Omental fat pad (tissue), 4 donors: ENCODE data around the gene SLC38A10. TPM values are rescaled to one million over a fixed set of nuclear protein-coding genes. Genes with fewer than 3 reads are reported as not detected.

ENCODE experiments used
- ATAC-seq: fragments of 150-250 bp; one replicate; pipeline ENCODE4 v1.9.1; 2016; ENCODE audit warnings: mild to moderate bottlenecking, moderate library complexity; ENCODE audit not compliant: low FRiP score
- DNase-seq: peaks from one replicate; pipeline ENCODE4 v3.0.0-alpha.2; 2019; ENCODE audit warnings: low spot score
- CTCF ChIP-seq, 3 donors: fragments of 450-650 bp; IDR thresholded peaks; one replicate each; pipeline ENCODE4 v1.5.1; 2016 to 2017; ENCODE audit warnings: antibody characterized with exemption in 3 of 3, mild to moderate bottlenecking in 3 of 3, moderate library complexity in 2 of 3
- total RNA-seq, 4 donors: library from RNA; depleted of rRNA; stranded (reverse); fragments of >200 nt; gene quantifications; one replicate each; pipeline ENCODE4 v1.1.0, GENCODE V29; 2016

The SLC38A10 gene
- total RNA-seq, 4 donors from 2014 or later, result 61.2 to 126 (median 75.6) TPM

GRCh38 chr17:81240761-81241160 is 54.3 kb downstream of the SLC38A10 start:
- no peak for DNase-seq
- no peak for TF ChIP-seq CTCF (IDR thresholded peaks at IDR 0.05)
- no peak for ATAC-seq

- no peak for DNase-seq
- no peak for ATAC-seq
- TF ChIP-seq CTCF (IDR thresholded peaks at IDR 0.05), result no peak
Measured at GRCh38 chr17:81239714-81240555, 55.2 kb downstream of the SLC38A10 start.

GRCh38 chr17:81238815-81239713 is 56.0 kb downstream of the SLC38A10 start, which contains the start of the genes NDUFAF8 and TEPSIN:
Gene NDUFAF8 (plus strand): TSS chr17:81239318. CDS start chr17:81239364, 46 bp downstream.
Gene TEPSIN (minus strand): TSS chr17:81239055. CDS start chr17:81239033, 22 bp downstream.
- DNase-seq (peak; percentile 81), ATAC-seq (peak; percentile 97)
- peak in 1 of 3 donors; percentile 5 for TF ChIP-seq CTCF (IDR thresholded peaks at IDR 0.05)

- ATAC-seq, result no peak
- TF ChIP-seq CTCF (IDR thresholded peaks at IDR 0.05), result no peak
- DNase-seq, result no peak
Measured at GRCh38 chr17:81238490-81238814, 56.7 kb downstream of the SLC38A10 start.

GRCh38 chr17:81237591-81238489 is 57.3 kb downstream of the SLC38A10 start:
- TF ChIP-seq CTCF (IDR thresholded peaks at IDR 0.05), result no peak
- DNase-seq (no peak), ATAC-seq (no peak)

- ATAC-seq (no peak), DNase-seq (no peak)
- TF ChIP-seq CTCF (IDR thresholded peaks at IDR 0.05), result no peak
Measured at GRCh38 chr17:81236784-81237183, 58.3 kb downstream of the SLC38A10 start.
